GM21737 (cell line): Measurements from ENCODE around the gene SLC16A1.
"Not testable (repeated sequence)": the region's sequence is repeated elsewhere in the genome, so short reads cannot be mapped to it uniquely, and the experiment has no call there.

Experiments
- ATAC-seq: cut with Tn5 transposase; IDR thresholded peaks from one replicate; pipeline ENCODE4 v1.9.1; 2021; ENCODE audit warnings: mild to moderate bottlenecking, moderate library complexity; ENCODE audit not compliant: unreplicated experiment

Gene SLC16A1, protein sequence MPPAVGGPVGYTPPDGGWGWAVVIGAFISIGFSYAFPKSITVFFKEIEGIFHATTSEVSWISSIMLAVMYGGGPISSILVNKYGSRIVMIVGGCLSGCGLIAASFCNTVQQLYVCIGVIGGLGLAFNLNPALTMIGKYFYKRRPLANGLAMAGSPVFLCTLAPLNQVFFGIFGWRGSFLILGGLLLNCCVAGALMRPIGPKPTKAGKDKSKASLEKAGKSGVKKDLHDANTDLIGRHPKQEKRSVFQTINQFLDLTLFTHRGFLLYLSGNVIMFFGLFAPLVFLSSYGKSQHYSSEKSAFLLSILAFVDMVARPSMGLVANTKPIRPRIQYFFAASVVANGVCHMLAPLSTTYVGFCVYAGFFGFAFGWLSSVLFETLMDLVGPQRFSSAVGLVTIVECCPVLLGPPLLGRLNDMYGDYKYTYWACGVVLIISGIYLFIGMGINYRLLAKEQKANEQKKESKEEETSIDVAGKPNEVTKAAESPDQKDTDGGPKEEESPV

GRCh38 chr1:112955773-112956543 lies at the start of gene SLC16A1:
TSS of gene SLC16A1 (minus strand) at chr1:112956196. CDS start at chr1:112929308, 26,888 bp downstream.
- peak; percentile 65 for ATAC-seq

DNA sequence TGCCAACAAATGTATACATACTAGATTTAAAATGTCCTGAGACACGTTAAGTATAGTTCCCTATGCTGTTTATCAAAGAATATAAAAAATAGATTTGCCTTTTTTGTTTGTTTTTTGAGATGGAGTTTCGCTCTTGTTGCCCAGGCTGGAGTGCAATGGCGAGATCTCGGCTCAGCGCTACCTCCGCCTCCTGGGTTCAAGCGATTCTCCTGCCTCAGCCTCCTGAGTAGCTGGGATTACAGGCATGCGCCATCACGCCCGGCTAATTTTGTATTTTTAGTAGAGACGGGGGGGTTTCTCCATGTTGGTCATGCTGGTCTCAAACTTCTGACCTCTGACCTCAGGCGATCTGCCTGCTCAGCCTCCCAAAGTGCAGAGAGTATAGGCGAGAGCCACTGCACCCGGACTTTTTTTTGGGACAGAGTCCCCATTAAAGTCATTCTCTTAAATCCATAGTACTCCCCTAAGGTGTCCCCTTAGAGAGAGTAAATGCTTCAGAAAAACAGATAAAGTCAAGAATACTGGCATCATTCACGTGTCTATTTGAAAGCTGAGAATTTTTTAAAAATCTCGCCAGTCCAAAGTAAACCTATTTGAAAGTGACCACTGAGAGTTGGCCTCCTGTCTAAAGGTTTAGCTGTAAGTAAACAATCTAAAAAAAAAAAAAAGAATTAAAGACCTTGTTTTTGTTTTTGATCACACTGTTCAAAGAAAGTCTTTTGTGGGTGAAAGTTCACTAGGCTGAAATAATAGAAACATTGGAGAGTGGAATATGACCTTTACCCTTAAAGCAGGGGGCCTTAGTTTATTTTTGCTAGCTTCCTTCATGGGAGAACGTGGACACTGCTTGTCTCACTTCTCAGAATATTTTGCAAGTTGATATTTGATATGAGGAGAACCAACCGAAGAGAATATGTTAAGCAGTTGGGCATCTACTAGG lies 48.0 kb upstream of the SLC16A1 start:
- ATAC-seq: no peak

DNA sequence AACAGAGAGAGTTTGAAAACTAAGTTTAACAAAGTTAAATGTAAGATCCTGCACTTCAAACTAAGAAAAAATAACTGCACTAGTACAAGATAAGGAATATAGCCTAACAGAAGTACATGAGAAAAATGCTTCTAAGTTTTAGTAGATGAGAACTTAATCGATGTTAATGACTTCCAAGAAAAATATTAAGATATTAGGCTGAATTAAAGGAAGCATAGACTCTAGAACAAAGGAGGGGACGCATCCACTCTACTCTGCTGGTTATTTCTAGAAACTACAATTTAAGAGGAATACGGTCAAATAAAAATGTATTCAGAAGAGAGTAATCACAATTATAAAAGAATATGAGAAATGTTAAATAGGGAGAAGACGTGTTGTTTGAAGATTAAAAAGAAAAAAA lies 46.3 kb upstream of the SLC16A1 start:
- ATAC-seq: no peak

DNA sequence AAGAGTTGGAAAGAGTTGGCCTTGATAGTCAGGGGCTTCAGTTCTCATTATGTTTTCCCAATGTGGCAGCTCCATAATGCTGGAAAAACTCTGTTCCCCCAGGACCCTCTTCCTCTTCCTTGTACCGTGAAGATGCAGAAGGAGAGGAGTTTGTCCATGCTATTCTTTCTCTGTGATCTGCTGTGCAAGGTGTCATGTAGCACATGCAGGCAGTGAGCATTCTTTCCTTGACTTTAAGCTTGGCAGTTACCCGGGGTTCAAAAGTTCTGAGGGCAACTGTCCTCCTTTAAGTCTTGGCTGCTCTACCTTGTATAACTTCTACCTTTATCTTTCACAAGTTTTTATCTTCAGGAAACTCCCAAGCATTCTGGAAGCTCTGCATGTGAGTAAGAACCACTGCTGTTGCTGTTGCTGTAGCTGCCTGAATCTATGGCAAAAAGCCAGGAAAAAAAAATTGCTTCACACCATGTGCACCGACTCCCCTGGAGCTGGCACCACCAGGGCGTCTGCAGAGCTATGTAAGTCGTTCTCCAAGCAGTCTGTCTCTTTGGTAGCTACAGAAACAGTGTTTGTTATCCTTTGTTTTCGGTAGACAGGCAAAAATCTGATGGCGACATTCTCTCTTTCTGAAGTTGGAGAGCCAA lies 42.7 kb upstream of the SLC16A1 start:
- no peak for ATAC-seq

- ATAC-seq: no peak
Observed at GRCh38 chr1:112997781-112998180, 41.8 kb upstream of the SLC16A1 start.

GRCh38 chr1:112995890-112996289 lies 39.9 kb upstream of the SLC16A1 start:
- no peak for ATAC-seq

DNA sequence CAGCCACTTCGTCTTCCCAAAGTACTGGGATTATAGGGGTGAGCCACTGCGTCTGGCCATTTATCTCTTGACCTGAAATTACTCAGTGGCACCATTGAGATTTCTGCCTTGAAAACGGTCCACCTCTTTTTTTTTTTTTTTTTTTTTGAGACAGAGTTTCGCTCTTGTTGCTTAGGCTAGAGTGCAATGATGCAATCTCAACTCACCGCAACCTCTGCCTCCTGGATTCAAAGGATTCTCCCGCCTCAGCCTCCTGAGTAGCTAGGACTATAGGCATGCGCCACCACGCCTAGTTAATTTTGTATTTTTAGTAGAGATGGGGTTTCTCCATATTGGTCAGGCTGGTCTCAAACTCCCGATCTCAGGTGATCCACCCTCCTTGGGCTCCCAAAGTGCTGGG lies 39.0 kb upstream of the SLC16A1 start:
- not testable (repeated sequence) for ATAC-seq

DNA sequence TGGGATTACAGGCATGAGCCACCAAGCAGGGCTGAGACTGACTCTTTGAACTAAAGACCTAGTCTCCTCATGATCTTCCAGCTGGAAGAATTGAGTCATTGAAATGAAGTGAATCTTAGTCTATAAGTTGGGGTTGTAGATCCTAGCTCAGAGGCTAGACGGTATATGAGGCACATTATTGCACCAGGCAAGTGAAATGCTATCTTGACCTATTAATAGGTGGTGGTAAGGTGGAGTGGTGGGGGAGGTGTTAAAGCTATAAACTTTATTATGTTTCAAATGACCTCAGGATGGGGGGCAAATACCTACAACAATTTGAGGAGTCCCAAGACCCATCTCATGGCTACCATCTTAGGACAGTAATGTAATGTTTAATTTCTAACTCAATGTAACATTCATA lies 36.8 kb upstream of the SLC16A1 start:
- no peak for ATAC-seq

DNA sequence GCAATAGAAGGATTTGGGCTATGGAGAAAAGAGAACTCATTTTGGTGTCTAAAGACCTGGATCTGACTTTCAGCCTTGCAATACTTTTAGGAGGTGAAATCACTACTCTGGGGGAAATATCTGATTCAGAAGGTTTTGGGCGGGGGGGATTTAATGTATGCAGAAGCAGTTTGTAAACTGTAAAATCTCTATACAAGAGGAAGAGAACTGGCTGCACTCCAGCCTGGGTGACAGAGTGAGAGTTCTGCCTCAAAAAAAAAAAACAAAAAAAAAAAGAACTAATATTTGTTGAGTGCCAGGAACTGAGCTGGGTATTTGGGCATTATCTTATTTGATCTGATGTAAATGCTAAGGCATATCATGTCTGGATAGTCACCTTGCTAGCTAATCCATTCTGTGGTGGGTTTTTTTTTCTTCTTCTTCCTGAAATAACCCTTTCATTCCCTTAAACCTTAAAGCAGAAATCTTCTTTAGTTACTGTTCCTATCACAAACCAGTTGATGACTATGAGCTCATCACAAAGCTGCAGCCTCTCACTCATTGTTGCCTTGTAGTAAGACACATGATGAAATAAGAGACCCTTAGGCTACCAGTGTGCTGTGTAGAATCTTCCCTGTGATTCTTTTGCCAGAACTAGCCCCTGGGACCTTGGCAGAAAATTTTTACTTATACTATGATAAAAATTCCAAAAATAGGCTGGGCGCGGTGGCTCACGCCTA lies 35.6 kb upstream of the SLC16A1 start:
- no peak for ATAC-seq

DNA sequence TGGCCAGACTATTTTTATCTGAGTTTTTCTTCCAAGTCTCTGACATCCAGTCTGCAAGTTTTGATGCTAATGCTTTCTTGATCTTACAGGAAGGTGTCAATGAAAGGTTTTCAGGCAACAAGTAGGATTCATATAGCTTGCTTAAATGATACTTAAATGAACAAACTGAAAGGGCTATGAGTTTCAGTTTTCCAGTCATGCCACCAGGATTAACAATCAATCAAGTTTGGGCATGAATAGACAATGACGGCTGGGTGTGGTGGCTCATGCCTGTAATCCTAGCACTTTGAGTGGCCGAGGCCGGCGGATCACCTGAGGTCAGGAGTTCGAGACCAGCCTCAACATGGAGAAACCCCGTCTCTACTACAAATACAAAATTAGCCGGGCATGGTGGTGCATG lies 34.3 kb upstream of the SLC16A1 start:
- no peak for ATAC-seq

GRCh38 chr1:112988367-112988766 lies 32.4 kb upstream of the SLC16A1 start:
- ATAC-seq: no peak

GRCh38 chr1:112985123-112985522 lies 29.1 kb upstream of the SLC16A1 start:
- ATAC-seq: no peak

DNA sequence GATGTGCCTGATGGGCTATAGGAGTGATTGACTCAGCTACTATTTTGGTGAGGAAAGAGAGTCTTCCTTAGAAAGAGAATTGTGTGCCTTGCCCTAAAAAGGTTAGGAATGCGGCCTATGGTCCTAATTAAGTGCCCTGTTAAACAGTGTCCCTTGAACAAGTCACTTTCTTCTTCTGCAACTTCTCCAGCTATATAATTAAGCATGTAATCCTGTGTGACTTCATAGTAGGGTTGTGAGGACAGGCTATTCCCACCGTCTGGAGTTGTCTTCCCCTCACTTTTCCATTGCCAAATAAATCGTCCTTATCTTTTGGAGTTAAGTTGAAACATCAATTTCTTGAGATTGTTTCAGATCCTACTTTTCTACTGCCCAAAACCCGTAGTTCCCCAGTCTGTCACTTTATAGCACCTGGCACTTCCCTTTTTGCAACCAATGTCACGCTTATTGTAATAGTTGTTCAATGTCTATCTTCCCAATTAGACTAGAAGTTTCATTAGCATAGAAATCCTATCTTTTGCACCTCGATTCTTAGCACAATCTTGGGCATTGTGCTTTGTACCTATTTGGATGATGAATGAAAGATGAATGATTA lies 27.6 kb upstream of the SLC16A1 start:
- no peak for ATAC-seq

GRCh38 chr1:112982853-112983536 lies 27.0 kb upstream of the SLC16A1 start:
- ATAC-seq: no peak

DNA sequence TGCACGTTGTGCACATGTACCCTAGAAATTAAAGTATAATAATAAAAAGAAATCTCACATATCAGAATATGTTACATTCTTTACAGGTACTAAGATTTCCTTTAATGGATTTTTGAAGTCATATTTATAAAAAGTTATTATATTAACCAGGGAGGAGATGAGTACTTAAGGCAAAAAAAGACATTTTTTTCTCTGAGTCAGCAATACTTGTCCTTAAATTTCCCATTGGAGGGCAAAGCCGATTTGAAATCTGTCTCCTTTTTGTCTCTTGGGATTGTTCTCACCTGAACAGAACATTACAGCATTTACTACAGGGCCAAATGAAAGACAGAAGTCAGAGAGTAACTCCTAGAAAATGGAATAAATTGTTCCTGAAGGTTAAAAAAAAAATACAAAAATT lies 26.3 kb upstream of the SLC16A1 start:
- no peak for ATAC-seq

DNA sequence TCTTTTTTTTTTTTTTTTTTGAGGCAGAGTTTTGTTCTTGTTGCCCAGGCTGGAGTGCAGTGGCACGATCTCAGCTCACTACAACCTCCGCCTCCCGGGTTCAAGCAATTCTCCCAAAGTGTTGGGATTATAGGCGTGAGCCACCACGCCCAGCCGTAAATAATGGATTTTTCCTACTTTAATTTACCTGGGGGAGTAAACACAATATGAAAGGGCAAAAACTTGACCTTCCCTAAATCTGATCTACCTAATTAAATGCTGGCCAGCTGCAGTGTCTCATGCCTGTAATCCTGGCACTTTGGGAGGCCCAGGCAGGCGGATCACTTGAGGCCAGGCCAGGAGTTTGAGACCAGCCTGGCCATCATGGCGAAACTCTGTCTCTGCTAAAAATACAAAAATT lies 25.8 kb upstream of the SLC16A1 start:
- ATAC-seq: not testable (repeated sequence)

DNA sequence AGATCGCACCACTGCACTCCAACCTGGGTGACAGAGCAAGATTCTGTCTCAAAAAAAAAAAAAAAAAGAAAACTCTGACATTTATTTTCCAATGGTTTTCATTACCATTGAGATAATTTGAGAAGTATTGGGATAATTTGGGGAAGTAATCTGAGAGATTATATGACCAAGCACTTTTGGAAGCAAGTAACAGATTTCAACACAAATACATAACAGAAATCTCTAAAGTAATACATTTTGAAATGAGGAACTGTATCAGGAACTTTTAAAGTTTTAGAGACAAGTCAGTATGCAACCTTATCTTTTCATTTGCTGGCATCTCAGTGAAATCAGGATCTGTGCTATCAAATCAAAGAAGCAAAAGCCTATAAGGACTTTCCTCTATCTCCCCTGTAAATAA lies 25.4 kb upstream of the SLC16A1 start:
- no peak for ATAC-seq

DNA sequence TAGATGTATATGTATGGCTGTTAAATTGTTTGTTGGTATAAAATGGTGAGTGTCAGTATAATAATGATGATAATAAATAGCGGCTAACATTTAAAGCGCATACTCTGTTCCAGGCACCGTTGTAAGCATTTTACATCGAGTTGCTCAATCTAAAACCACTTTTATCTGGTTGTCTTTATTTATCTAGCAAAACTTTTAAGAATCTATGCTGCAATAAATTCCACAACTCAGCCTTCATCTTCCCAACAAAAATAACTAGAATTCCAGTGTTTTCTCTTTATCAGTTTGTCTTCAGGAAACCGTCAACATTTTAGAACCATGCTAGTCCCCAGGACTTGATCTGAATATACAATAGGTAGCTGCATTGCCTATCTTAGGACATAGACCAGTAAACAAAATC lies 19.3 kb upstream of the SLC16A1 start:
- no peak for ATAC-seq

DNA sequence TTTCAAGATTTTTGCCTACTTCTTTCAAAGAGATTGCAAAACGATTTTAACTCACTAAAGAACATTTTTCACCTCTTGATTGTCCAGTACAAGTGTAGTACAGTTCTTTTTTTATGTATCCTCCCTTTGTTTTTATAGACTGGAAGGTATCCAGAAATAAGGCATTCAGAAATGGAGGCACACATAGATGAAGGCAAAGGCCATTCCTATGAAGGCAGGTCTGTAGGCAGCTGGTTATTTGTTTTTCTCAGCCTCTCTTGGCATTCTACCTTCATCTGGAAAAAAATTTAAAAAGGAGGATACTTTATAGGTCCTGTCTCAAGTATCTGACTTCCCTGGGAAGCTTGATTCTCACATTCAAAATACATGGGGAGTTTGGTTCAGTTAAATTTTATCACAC lies 18.6 kb upstream of the SLC16A1 start:
- ATAC-seq: no peak
